ENCODE measurements around the gene AMDHD2.
"Not testable (repeated sequence)": the region's sequence is repeated elsewhere in the genome, so short reads cannot be mapped to it uniquely, and the experiment has no call there.

GRCh38 chr16:2557150-2557549 is 37.0 kb downstream of the AMDHD2 start:
- not testable (repeated sequence) for TF ChIP-seq POLR2A, CTCF (IDR thresholded peaks at IDR 0.05)
